ENCODE results near the gene PTPN12.

DNA sequence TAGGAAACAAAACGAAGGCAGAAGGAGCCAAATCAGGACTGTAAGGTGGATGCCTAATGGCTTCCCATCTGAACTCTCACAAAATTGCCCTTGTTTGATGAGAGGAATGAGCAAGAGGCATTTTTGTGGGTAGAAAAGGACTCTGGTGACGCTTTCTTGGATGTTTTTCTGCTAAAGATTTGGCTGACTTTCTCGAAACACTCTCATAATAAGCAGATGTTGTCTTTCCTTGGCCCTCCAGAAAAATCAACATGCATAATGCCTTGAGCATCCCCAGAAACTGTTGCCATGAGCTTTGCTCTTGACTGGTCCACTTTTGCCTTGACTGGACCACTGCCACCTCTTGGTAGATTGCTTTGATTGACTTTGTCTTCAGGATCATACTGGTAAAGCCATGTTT is 13.5 kb downstream of the PTPN12 start:
- TF ChIP-seq, protein P1, sequence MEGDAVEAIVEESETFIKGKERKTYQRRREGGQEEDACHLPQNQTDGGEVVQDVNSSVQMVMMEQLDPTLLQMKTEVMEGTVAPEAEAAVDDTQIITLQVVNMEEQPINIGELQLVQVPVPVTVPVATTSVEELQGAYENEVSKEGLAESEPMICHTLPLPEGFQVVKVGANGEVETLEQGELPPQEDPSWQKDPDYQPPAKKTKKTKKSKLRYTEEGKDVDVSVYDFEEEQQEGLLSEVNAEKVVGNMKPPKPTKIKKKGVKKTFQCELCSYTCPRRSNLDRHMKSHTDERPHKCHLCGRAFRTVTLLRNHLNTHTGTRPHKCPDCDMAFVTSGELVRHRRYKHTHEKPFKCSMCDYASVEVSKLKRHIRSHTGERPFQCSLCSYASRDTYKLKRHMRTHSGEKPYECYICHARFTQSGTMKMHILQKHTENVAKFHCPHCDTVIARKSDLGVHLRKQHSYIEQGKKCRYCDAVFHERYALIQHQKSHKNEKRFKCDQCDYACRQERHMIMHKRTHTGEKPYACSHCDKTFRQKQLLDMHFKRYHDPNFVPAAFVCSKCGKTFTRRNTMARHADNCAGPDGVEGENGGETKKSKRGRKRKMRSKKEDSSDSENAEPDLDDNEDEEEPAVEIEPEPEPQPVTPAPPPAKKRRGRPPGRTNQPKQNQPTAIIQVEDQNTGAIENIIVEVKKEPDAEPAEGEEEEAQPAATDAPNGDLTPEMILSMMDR (IDR thresholded peaks at IDR 0.05), result no peak
- no peak for TF ChIP-seq EZH2 (IDR thresholded peaks at IDR 0.05; ENCODE audit: borderline replicate concordance, insufficient read depth, low read depth, low read length, poor library complexity, severe bottlenecking)

Data from B cell (primary cell).